Right lobe of liver (tissue), 6 donors: ENCODE data around the gene MCAT. TPM values are rescaled to one million over a fixed set of nuclear protein-coding genes. Genes with fewer than 3 reads are reported as not detected.

Experiments
- ATAC-seq, 4 donors: fragments of 200-7000 bp; cut with Tn5 transposase; one replicate each; pipeline ENCODE4 v1.9.1; 2020; ENCODE audit warnings: mild to moderate bottlenecking in 4 of 4, moderate library complexity in 4 of 4
- DNase-seq, 3 donors: peaks; one replicate each; pipeline ENCODE4 v3.0.0-alpha.2; 2020
- H3K27ac ChIP-seq, 3 donors: fragments of 200-600 bp; one replicate each; pipeline ENCODE4 v1.8.0; 2022
- H3K27me3 ChIP-seq, 2 donors: fragments of 200-600 bp; one replicate each; pipeline ENCODE4 v1.8.0; 2022
- H3K36me3 ChIP-seq, 4 donors: fragments of 200-600 bp; sonication (generic) in 1 of 4; one replicate each; pipeline versions ENCODE4 v1.5.1 to v1.8.0; 2017 to 2022; ENCODE audit warnings: control low read depth in 1 of 4
- H3K4me1 ChIP-seq, 4 donors: fragments of 200-600 bp; sonication (generic) in 1 of 4; one replicate each; pipeline versions ENCODE4 v1.5.1 to v1.8.0; 2017 to 2022; ENCODE audit warnings: control low read depth in 1 of 4
- H3K4me3 ChIP-seq, 3 donors: fragments of 200-600 bp; one replicate each; pipeline ENCODE4 v1.8.0; 2022
- H3K9me3 ChIP-seq, 4 donors: fragments of 200-600 bp; sonication (generic) in 1 of 4; one replicate each; pipeline versions ENCODE4 v1.5.1 to v1.8.0; 2017 to 2022; ENCODE audit warnings: control low read depth in 1 of 4
- POLR2A ChIP-seq: fragments of 450-650 bp; IDR thresholded peaks from one replicate; pipeline ENCODE4 v1.6.1; 2017; ENCODE audit warnings: antibody characterized with exemption, mild to moderate bottlenecking
- WGBS: methylation state at CpG from one replicate; pipeline ENCODE4 v1.1.6; 2018; ENCODE audit warnings: low coverage, low lambda C conversion rate; ENCODE audit not compliant: insufficient coverage; ENCODE audit errors: missing lambda C conversion rate; 5-methylcytosine and 5-hydroxymethylcytosine counted together
- intact Hi-C, 2 donors: fragments of 100-400 bp; cut with DNase I; formaldehyde crosslinking; loops; one replicate each; pipeline versions ENCODE4 v1.11.2 to v1.14.1; 2022
- total RNA-seq, 6 experiments: library from RNA; depleted of rRNA in 2 of 6; stranded (reverse); fragments of >200 nt in 2 of 6; fragmentation: NEBNext Ultra II Directional in 3 of 6; extraction: Animal tissue kit (Norgen Biotek cat#: 25700) in 3 of 6; gene quantifications; one replicate each; pipeline versions ENCODE4 v1.1.0 to v1.2.4, GENCODE V29; 2016 to 2023
- TF ChIP-seq, protein P1 (sequence below), 4 donors: fragments of 200-600 bp in 3 of 4; fragments of 450-650 bp in 1 of 4; IDR thresholded peaks; one replicate each; pipeline versions ENCODE4 v1.5.1 to v1.8.0; 2016 to 2022; ENCODE audit warnings: antibody characterized with exemption in 4 of 4, mild to moderate bottlenecking in 2 of 4
- donor health status: DM: no; HTN: yes; CAD: no.
- donor health status: DM: no; HTN: no; CAD: no.
- donor health status: DM: no; HTN: no; CAD: no.
- donor health status: DM: no; HTN: yes; CAD: no.
- donor health status: DM: no; HTN: yes; CAD: no.

MCAT gene
- total RNA-seq, 6 experiments from 2014 or later, result 8.8 to 22.3 (median 11.4) TPM

DNA sequence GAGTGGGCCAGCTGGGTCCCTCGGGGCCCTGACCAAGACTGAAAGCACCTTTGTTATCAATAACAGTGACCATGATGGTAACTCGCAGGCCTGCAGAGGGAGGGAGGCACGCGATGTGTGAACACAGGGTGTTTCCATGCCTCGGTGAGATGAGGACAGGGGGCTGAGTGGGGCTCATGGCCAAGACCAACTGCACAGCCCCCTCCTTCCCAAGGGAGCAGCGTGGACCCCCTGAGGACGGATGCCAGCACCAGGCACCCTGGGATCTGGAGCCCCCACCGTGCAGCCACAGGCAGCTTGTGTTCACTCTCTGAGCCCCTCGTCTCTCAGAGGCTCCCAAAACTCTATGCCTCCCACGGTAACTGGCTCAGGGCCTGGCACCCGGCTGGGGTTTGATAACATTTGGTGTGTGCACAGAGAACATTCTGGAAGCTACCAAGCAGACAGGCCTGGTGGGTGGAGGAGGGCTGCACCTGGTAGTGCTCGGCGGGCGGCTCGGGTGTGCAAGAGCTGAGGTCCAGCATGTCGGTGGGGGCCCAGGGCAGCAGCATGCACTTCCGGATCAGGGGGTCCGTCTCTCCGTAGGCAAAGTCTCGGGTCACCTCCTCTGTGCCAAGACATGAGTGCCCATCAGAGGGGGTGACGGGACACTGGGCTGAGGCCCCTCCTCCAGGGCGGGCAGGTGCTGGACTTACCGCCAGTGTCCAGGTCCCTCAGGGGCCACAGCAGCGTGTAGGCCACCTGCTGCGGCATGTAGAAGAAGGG lies 36.1 kb upstream of the MCAT start:
- H3K4me3 ChIP-seq, result no peak overlapping the region
- intact Hi-C loops, result no loop called here
- no peak overlapping the region for H3K27ac ChIP-seq
- no peaks in the 10 kb centered on the region for H3K4me1 ChIP-seq
- H3K36me3 ChIP-seq, result peaks cover 0 to 40% (median 13%) of the 10 kb centered on the region in 4 donors
- DNase-seq, result no peak
- no peaks in the 10 kb centered on the region for H3K27me3 ChIP-seq
- TF ChIP-seq POLR2A, result no peak
- TF ChIP-seq, protein P1, sequence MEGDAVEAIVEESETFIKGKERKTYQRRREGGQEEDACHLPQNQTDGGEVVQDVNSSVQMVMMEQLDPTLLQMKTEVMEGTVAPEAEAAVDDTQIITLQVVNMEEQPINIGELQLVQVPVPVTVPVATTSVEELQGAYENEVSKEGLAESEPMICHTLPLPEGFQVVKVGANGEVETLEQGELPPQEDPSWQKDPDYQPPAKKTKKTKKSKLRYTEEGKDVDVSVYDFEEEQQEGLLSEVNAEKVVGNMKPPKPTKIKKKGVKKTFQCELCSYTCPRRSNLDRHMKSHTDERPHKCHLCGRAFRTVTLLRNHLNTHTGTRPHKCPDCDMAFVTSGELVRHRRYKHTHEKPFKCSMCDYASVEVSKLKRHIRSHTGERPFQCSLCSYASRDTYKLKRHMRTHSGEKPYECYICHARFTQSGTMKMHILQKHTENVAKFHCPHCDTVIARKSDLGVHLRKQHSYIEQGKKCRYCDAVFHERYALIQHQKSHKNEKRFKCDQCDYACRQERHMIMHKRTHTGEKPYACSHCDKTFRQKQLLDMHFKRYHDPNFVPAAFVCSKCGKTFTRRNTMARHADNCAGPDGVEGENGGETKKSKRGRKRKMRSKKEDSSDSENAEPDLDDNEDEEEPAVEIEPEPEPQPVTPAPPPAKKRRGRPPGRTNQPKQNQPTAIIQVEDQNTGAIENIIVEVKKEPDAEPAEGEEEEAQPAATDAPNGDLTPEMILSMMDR (IDR thresholded peaks at IDR 0.05), result no peak
- H3K9me3 ChIP-seq, result no peaks in the 10 kb centered on the region
- 98% methylated on average over 10 of the region's 25 CpGs for WGBS
- ATAC-seq, result no peak

DNA sequence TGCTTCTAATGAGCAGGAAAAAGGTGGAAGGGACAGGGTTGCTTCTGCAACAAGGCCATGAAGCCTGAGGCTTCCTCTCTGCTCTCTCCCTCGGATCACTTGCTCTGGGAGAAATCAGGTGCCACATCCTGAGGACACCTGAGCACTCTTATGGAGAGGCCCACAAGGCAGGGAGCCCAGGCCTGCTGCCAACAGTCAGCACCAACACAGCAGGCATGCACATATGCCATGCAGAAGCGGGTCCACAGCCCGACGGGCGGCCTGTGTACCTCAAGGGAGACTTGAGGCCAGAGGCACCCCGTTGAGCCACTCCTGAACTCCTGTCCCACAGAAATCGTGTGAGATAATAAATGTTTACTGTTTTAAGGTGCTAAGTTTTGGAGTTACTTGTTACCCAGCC lies 34.3 kb upstream of the MCAT start:
- DNase-seq, result peak in 1 of 3 donors; percentile 51
- no peaks in the 10 kb centered on the region for H3K4me1 ChIP-seq
- no peak for ATAC-seq
- no peaks in the 10 kb centered on the region for H3K9me3 ChIP-seq
- intact Hi-C loops, result no loop called here
- no peak overlapping the region for H3K4me3 ChIP-seq
- H3K27ac ChIP-seq, result no peak overlapping the region
- peaks cover 0 to 51% (median 15%) of the 10 kb centered on the region in 4 donors for H3K36me3 ChIP-seq
- TF ChIP-seq, protein P1 (IDR thresholded peaks at IDR 0.05), result no peak
- no peak for TF ChIP-seq POLR2A
- WGBS, result 97% methylated on average over 4 of the region's 7 CpGs
- no peaks in the 10 kb centered on the region for H3K27me3 ChIP-seq

DNA sequence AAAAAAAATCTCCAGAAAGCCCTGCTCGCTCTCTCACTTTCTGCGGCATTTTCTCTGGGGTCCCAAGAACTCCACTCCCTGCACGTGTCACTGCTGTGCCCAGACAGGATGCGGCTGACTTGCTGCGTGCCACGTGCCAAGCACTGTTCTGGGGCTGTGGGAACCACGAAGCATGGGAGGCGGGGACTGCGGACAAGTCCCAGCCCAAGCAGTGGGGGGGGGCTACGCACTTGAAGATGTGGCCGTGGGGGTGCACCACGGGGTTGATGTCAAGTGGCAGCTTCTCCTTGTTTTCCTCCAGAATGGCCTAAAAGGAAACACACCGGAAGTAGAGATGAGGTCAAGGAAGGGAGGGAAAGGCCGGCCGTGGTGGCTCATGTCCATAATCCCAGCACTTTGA lies 32.9 kb upstream of the MCAT start:
- no peaks in the 10 kb centered on the region for H3K4me1 ChIP-seq
- H3K27ac ChIP-seq, result no peak overlapping the region
- intact Hi-C loops, result no loop called here
- WGBS, result 78% methylated on average over 9 of the region's 15 CpGs
- H3K4me3 ChIP-seq, result no peak overlapping the region
- no peak for TF ChIP-seq POLR2A
- TF ChIP-seq, protein P1 (IDR thresholded peaks at IDR 0.05), result no peak
- no peaks in the 10 kb centered on the region for H3K9me3 ChIP-seq
- no peaks in the 10 kb centered on the region for H3K27me3 ChIP-seq
- H3K36me3 ChIP-seq, result peaks cover 0 to 59% (median 15%) of the 10 kb centered on the region in 4 donors
- ATAC-seq (no peak), DNase-seq (peak in 1 of 3 donors; percentile 41)

DNA sequence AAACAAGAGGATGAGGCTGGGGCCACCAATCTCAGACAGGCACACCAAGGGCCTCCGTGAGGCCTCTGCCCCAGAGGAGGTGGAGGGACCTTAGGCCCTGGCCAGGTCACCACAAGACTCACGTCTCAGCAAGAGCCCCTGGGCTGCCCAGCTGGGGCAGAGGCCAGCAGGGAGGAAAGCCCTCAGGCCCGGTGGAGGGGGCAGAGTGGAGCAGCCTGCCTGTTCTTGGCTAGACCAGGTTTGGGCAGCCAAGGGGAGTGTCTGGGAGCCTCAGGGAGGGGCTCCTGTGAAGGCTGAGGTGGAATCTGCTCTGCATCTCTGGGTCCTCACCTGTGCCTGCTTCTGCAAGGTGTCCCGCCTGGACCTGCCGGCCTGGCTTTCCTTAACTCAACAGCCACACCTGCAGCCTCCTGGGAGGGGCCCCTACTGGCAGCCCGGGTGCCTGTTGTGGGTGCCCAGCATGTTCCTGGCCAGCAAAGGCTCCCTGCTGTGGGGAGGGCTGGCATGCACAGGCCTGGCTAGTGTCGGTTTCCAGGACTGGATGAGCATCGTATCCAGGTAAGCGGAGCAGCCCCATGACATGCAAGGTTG lies 31.8 kb upstream of the MCAT start:
- TF ChIP-seq, protein P1 (IDR thresholded peaks at IDR 0.05), result no peak
- TF ChIP-seq POLR2A, result no peak
- DNase-seq (no peak), ATAC-seq (no peak)
- Histone ChIP-seq H3K4me3 (no peak overlapping the region), H3K36me3 (peaks cover 0 to 65% (median 15%) of the 10 kb centered on the region in 4 donors), H3K27ac (no peak overlapping the region), H3K9me3 (no peaks in the 10 kb centered on the region), H3K4me1 (no peaks in the 10 kb centered on the region), H3K27me3 (no peaks in the 10 kb centered on the region)
- intact Hi-C loops, result no loop called here
- WGBS, result 100% methylated on average over 1 of the region's 9 CpGs
